Stimulated activated CD4-positive, alpha-beta T cell treated with anti-CD3 and anti-CD28 coated beads, Interleukin-2, amount 100 ng/mL, for 4 hours (primary cell): ENCODE data around the gene EFCAB13.
"Not testable (repeated sequence)": the region's sequence is repeated elsewhere in the genome, so short reads cannot be mapped to it uniquely, and the experiment has no call there.

Experiments used
- DNase-seq: peaks from one replicate; pipeline ENCODE4 v3.0.0-alpha.2; 2020; ENCODE audit warnings: low read depth

The EFCAB13 gene

DNA sequence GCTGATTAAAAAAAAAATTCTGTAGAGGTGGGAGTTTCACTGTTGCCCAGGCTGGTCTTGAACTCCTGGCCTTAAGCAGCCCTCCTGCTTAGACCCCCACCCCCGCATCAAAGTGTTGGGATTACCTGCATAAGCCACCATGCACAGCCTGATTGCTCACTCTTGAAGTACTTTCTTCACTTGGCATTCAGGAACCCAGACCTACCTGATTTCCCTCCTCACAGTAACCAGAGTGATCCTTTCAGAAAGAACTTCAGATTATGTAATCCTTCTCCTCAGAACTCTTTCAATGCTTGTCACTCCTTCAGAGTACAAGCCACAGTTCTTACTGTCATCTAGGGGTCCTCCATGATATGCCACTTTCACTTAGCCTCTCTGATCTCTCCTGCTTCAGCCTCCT, 1.4 kb downstream of the EFCAB13 start:
- no peak for DNase-seq

DNA sequence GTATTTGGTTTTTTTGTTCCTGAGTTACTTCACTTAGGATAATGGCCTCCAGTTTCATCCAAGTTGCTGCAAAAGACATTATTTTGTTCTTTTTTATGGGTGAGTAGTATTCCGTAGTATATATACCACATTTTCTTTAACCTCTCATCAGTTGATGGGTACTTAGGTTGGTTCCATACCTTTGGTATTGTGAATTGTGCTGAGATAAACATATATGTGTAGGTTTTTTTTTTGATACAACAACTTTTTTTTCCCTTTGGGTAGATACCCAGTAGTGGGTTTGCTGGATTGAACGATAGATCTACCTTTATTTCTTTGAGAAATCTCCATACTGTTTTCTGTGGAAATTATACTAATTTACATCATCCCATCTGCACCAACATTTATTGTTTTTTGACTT, 6.8 kb downstream of the EFCAB13 start:
- no peak for DNase-seq

DNA sequence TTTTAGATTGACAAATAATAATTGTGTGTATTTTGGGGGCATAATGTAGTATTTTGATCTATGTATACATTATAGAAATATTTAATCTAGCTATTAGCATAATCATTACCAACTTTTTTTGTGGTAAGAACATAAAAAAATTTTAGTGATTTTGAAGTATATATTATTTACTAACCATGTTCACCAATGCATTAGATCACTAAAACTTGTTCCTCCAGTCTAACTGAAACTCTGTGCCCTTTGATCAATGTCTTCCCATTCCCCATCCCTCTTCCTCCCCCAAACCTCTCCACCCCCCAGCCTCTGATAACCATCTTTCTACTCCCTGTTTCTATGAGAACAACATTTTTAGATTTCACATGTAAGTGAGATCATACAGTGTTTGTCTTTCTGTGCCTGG, 8.5 kb downstream of the EFCAB13 start:
- DNase-seq = no peak

DNA sequence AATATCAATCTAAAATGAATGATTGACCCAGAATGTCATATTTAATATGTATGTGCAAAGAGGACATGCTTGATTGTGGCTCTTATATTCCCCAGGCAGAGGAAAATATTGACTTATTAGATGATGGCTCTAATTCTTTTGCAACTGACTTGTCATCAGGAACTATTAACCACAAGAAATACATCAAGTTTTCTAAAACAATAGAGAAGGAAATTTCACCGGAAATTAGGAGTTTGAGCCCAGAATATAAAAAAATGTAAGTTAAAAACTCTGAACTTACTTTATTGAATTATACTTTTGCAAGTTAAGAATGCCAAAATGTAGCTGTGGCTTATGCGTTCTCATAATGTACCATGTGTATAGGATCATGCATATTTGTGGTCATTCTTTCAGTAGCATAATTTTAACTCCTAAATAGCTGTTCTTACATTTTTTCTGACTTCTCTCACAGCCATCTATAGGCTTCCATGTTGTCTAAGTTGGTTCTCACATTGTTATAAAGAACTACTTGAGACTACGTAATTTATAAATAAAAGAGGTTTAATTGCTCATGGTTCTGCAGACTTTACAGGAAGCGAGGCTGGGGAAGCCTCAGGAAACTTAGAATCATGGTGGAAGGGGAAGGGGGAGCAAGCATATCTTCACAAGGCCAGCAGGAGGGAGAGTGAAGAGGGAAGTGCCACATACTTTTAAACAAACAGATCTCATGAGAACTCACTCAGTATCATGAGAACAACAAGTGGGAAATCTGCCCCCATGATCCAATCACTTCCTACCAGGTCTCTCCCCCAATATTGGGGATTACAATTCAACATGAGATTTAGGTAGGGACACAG, 11.6 kb downstream of the EFCAB13 start:
- no peak for DNase-seq

DNA sequence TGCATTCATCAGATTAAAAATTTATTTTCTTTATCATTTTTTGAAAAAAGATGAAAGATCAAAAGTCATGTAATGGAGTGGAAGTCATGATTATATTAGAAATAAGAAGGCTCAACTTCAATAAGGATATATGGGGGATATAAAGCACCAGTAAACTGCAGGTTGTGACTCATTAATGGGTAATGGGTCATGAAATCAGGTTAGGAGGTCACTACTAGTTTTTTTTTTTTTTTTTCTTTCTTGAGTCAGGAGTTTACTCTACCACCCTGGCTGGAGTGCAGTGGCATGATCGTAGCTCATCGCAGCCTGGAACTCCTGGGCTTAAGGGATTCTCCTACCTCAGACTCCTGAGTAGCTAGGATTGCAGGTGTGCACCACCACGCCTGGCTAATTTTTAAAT, 14.3 kb downstream of the EFCAB13 start:
- DNase-seq = no peak

DNA sequence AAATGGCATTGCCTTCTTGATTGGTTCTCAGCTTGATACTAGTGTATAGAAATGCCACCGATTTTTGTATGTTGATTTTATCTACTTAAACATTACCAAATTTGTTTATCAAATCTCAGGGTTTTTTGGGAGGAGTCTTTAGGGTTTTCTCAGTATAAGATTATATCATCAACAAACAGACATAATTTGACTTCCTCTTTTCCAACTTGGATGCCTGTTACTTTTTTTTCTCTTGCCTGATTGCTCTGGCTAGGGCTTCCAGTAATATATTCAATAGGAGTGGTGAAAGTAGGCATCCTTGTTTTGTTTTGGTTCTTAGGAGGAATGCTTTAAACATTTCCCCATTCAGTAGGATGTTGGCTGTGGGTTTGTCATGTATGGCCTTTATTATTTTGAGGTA, 29.1 kb downstream of the EFCAB13 start:
- DNase-seq = no peak

DNA sequence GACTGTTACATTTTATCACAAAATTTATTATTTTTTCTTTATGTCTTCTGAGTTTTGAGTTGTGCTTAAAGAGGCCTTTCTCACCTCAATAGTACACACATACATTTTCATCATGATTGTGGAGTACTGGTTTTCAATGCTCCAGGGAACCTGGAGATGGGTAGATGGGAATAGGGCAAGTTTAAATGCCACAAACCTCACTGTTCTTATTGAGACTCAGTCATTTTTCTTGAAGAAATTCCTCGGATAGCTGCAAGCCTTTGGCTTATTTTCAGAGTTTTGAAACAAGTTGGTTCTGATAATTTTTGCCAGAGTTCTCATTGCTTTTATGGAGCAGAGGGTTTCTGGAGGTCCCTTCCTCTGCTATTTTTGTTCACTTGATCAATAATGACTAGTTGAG, 34.9 kb downstream of the EFCAB13 start:
- no peak for DNase-seq

DNA sequence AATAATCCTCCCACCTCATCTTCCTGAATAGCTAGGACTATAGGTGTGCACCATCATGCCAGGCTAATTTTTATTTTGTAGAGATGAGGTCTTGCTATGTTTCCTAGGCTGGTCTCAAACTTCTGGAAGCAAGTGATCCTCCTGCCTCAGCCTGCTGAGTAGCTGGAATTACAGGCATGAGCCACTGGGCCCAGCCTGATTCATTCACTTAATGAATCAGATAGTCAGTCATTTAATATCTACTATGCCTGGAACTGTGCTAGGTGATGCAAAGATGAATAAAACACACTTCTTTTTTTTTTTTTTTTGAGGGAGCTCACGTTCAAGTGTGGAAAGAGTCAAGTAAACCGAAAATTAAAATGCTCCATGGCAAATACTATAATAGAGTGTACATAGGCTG, 39.4 kb downstream of the EFCAB13 start:
- DNase-seq = no peak

DNA sequence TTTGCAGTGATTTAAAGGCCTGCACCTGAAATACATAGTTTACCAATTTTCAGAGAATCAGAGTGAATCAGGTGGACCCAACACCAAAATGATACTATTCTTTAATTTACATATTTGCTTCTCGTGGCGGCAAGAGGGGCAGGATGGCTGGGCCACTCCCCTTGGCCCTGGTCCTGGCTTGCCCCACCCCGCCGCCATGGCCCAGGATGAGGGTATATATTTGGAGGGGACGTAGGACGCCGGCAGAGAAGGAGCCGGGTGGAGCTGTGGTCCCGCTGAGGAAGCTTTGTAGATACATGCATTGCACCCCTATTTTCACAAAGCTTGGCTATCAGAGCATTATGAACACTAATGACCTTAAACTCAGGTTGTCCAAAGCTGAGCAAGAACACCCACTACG, 43.5 kb downstream of the EFCAB13 start:
- no peak for DNase-seq

DNA sequence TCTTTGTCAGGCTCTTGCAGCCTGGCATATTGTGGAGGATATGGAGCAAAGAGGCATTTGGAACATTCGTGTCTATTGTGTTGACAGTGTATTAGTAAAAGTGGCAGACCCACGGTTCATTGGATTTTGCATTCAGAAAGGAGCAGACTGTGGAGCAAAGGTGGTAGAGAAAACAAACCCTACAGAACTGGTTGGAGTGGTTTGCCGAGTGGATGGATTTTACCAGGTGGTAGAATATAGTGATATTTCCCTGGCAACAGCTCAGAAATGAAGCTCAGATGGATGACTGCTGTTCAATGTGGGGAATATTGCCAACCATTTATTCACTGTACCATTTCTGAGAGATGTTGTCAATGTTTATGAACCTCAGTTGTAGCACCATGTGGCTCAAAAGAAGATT, 44.5 kb downstream of the EFCAB13 start:
- no peak for DNase-seq

DNA sequence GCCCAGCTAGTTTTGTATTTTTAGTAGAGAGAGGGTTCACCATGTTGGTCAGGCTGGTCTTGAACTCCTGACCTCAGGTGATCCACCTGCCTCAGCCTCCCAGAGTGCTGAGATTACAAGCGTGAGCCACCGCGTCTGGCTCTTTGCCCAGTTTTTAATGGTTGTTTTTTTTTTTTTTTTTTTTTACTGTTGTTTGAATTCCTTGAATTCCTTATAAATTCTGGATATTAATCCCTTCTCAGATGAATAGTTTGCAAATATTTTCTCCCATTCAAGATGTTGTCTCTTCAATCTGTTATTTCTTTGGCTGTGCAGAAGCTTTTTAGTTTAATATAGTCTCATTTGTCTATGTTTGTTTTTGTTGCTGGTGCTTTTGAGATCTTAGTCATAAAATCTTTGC, 47.1 kb downstream of the EFCAB13 start:
- DNase-seq = not testable (repeated sequence)

DNA sequence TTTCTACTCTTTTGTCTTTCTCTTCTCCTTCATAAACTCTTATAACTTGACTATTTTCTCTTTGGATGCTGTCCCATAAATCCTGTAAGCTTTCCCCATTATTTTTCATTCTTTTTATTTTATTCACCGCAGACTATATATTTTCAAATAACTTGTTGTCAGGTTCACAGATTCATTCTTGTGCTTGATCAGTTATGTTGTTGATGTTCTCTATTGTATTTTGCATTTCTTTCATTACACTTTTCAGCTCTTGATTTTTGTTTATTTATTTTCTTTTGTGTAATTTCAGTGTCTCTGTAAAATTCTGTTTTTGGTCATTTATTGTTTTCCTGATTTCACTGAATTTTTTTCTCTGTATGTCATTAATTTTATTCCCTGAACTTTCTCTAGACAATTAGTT, 49.2 kb downstream of the EFCAB13 start:
- DNase-seq = no peak

DNA sequence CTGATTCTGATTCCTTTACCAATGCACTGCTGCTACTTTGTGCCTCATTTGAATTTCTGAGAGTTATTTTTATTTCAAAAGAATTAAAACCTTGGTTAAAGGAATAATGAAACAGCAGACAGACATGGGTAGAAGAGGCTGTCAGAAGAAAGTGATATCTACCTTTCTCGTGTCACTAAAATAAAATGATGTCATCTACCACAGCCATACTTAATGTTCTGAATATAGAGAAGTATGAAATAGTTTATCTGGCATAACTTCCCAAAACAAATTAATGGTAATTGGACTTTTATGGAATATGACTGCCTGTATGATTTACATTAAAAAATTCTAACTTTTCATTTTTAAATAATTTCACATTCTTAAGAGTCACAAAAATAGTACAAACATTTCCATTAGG, 52.5 kb downstream of the EFCAB13 start:
- no peak for DNase-seq

DNA sequence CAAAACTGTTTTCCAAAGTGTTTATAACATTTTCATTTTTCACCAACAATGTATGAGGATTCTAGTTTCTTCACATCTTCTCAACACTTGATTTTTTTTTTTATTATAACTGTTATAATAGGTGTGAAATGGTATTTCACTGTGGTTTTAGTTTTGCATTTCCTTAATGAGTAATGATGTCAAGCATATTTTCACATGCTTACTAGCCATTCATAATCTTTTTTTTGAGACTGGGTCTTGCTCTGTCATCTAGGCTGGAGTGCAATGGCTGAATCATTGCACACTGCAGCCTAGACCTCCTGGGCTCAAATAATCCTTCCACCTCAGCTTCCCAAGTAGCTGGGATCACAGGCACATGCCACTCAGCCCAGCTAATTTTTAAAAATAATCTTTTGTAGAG, 65.1 kb downstream of the EFCAB13 start:
- DNase-seq = no peak

DNA sequence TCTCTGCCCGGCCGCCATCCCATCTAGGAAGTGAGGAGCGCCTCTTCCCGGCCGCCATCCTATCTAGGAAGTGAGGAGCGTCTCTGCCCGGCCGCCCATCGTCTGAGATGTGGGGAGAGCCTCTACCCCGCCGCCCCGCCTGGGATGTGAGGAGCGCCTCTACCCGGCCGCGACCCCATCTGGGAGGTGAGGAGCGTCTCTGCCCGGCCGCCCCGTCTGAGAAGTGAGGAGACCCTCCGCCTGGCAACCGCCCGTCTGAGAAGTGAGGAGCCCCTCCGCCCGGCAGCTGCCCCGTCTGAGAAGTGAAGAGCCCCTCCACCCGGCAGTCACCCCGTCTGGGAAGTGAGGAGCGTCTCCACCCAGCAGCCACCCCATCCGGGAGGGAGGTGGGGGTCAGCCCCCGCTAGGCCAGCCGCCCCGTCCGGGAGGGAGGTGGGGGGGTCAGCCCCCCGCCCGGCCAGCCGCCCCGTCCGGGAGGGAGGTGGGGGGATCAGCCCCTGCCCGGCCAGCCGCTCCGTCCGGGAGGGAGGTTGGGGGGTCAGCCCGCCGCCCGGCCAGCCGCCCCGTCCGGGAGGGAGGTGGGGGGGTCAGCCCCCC, 73.9 kb downstream of the EFCAB13 start:
- not testable (repeated sequence) for DNase-seq

DNA sequence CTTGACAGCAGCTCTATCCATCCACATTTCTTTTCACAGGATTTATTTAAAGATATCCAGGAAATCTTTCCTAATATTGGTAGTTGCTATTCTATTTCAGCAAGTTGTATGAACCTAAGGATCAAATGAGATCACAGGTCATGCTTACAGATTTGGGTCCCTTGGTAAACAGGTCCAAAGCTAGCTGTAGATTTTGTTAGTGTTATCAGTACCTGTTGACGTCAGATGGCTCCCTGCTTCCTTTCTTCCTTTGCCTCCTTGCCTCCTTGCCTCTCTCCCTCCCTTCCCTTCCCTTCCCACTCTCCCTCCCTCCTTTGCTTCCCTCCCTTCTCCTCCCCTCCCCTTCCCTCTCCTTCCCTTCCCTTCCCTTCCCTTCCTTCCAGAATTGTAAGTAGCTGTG, 76.6 kb downstream of the EFCAB13 start:
- DNase-seq = no peak

DNA sequence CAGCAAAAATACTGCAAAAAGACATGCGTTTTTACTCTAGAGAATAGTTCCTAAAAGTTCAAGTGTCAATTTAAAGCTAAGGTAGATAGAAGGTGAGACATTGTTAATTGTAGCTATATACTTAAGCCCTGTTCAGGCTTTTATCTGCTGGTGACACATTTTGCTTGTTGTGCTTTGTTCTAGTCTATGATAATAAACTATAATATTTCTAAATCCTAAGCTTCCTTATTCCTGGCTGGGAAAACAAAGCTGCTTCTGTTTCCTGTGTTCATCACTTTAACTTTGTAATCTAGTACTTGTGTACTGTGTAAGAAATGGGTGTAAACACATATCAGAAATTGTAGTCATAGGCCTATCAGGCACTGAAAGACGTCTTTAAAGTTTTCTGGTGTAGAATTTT, 77.3 kb downstream of the EFCAB13 start:
- no peak for DNase-seq

DNA sequence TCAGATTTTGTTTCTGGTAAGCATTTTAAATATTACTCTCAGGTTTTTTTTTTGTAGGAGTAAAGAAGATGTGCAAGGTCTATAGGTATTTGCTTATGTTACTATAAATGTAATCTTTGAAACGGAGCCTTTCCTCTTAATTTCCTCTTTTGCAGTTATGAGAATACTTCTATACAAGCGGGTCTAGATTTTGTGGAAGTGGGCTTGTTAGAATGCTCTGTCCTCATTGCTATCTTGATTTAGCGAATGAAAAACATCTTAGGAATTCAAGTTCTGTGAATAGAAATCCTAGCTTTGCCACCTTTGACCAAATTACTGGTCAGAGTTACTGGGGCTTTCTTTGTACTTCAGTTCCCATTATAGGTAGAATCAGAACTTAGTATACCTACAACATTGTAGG, 80.3 kb downstream of the EFCAB13 start:
- no peak for DNase-seq

DNA sequence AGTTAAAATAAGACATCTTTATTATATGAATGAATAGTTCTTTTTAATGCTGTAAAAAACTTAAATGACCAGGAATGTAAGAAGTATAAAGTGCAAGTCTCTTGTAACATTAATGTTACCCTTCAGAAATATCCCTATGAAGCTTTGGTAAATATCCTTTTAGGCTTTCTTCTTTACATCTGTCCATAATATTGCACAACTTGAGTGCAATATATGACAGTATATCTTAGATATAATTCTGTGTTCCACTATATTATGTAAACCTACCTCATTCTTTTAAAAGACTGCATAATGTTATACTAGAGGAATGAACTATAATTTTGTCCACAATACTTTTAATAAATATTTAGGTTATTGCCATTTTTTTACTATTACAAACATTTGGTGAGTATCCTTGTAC, 81.1 kb downstream of the EFCAB13 start:
- no peak for DNase-seq

DNA sequence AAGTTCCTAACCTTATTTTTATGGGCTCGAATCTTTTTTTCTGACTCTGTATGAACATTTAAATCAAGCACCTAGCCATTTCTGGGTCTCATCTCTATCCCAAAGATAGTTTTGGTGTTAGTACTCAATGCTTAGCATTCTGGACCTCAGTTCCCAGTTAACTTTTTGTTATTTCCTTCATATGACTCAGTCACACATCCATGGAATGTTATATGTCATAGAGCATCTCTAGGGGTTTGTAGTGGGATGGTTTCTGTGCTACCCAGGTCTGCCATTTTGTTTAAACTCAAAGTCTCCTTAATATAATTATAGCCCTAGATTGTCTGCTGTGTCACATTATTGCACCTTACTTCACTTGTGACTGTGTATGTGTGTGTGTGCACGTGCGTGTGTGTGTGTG, 90.1 kb downstream of the EFCAB13 start:
- no peak for DNase-seq

DNA sequence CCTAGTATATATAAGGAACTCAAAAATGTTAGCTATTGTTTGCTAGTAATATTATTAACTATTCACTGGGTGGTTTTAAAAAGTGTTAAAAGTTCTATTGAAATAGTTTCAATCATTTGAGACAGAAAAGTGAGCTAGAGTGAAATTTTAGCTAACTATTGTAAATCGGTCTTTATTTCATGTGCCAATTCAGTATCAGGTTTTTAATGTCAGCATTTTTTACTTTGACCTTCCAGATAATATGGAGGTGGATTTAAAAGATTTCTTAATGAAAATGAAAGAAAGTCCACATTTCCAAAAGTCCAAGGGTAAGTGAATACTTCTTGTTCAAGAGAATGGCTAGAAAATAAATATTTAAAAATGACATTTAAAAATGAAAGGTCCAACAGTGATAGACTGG, 90.9 kb downstream of the EFCAB13 start:
- DNase-seq = no peak

DNA sequence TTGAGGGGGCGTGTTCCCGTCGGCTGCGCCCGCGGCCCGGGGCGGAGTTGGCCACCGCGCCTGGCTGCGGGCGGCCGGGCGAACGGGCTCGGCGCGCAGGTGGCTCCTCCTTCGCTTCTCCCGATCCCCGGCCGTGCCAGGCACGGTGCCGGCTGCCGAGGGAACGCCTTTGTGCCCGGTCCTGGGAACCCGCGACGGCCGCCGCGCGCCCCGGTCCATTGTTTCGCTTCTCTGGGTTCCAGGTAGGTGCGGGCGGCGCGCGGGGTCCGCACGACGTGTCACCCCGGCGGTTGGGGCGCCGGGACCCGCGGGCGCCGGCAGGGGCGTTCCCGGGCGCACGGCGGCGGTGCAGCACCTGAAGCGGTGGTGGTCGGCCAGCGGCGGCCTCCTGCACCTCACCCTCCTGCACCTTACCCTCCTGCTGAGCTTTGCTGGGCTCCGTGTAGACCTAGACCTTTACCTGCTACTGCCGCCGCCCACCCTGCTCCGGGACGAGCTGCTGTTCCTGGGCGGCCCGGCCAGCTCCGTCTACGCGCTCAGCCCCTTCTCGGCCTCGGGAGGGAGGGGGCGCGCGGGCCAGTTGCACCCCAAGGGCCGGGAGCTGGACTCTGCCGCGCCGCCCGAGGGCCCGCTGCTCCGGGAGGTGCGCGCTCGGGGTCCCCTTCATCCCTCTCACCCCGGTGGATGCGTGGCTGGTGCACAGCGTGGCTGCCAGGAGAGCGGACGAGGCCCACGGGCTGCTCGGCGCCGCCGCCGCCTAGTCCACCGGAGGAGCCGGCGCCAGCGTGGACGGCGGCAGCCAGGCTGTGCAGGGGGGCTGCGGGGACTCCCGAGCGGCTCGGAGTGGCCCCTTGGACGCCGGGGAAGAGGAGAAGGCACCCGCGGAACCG, 99.9 kb downstream of the EFCAB13 start:
- DNase-seq = no peak

DNA sequence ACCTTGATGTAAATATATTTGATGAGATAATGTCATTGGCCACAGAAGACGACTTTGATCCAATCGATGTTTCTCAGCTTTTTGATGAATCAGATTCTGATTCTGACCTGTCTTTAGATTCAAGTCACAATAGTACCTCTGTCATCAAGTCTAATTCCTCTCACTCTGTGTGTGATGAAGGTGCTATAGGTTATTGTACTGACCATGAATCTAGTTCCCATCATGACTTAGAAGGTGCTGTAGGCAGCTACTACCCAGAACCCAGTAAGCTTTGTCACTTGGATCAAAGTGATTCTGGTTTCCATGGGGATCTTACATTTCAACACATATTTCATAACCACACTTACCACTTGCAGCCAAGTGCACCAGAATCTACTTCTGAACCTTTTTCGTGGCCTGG, 101.5 kb downstream of the EFCAB13 start:
- not testable (repeated sequence) for DNase-seq
